IMR-90 (cell line): Measurements from ENCODE around the gene PCDHB12. TPM values are rescaled to one million over a fixed set of nuclear protein-coding genes. Genes with fewer than 3 reads are reported as not detected.
A peak's percentile ranks its signal among the peaks of the same experiment; 100 is the strongest.

Source experiments
- ATAC-seq: fragments of 200-7000 bp; cut with Tn5 transposase; 2 replicates; pipeline ENCODE4 v1.9.1; 2020; ENCODE audit warnings: low read depth, mild to moderate bottlenecking, moderate library complexity
- BruUV-seq: library from RNA; stranded (reverse); fragments of 400-500 nt; replicated peaks from 2 replicates; lab custom pipeline; 2021; lab: Mats Ljungman, UMichigan
- CTCF ChIA-PET: fragments of 300-600 bp; formaldehyde crosslinking; extraction: SDS; loops from one replicate; lab custom pipeline; 2021; ENCODE audit warnings: antibody characterized with exemption; lab: Yijun Ruan, JAX
- POLR2A ChIA-PET: fragments of 300-600 bp; sonication (Branson Sonifier 250); formaldehyde crosslinking; loops from one replicate; lab custom pipeline; 2022; ENCODE audit warnings: antibody characterized with exemption; ENCODE audit not compliant: unreplicated experiment; lab: Charles Lee
- DNase-seq: peaks from one replicate; pipeline ENCODE4 v3.0.0; 2013
- H2AFZ ChIP-seq: replicated peaks from 2 replicates; pipeline ENCODE3; 2013; ENCODE audit warnings: low read length, mild to moderate bottlenecking; ENCODE audit not compliant: poor library complexity
- H2AK5ac ChIP-seq: 2 replicates; pipeline ENCODE4 v1.6.1; 2013; ENCODE audit warnings: low read depth, low read length, inconsistent platforms
- H2AK9ac ChIP-seq: replicated peaks from 2 replicates; pipeline ENCODE3; 2013; ENCODE audit warnings: mild to moderate bottlenecking, low read depth, low read length, moderate library complexity; ENCODE audit not compliant: poor library complexity
- H2BK120ac ChIP-seq: 2 replicates; pipeline ENCODE4 v1.6.1; 2013; ENCODE audit warnings: low read depth, low read length, inconsistent platforms
- H2BK15ac ChIP-seq: 3 replicates; pipeline ENCODE4 v1.6.1; 2013; ENCODE audit warnings: low read depth, low read length, inconsistent platforms
- H2BK20ac ChIP-seq: 2 replicates; pipeline ENCODE4 v1.6.1; 2013; ENCODE audit warnings: low read depth, mild to moderate bottlenecking, inconsistent platforms, low read length, moderate library complexity
- H2BK5ac ChIP-seq: 2 replicates; pipeline ENCODE4 v1.6.1; 2013; ENCODE audit warnings: mild to moderate bottlenecking, low read depth, low read length, inconsistent platforms; ENCODE audit not compliant: poor library complexity, severe bottlenecking
- H3K14ac ChIP-seq: replicated peaks from 2 replicates; pipeline ENCODE4 v1.6.1; 2013; ENCODE audit warnings: low read depth, low read length, inconsistent platforms
- H3K18ac ChIP-seq: 2 replicates; pipeline ENCODE4 v1.6.1; 2013; ENCODE audit warnings: low read depth, low read length, control low read depth
- H3K23ac ChIP-seq: 2 replicates; pipeline ENCODE4 v1.6.1; 2013; ENCODE audit warnings: low read depth, low read length, inconsistent platforms
- H3K27ac ChIP-seq: 2 replicates; pipeline ENCODE4 v1.5.1; 2013; ENCODE audit warnings: mild to moderate bottlenecking, control low read depth, low read length; ENCODE audit not compliant: insufficient read depth
- H3K27me3 ChIP-seq: 2 replicates; pipeline ENCODE4 v1.6.1; 2013; ENCODE audit warnings: low read length; ENCODE audit not compliant: control insufficient read depth, insufficient read depth
- H3K36me3 ChIP-seq: 2 replicates; pipeline ENCODE4 v1.6.1; 2013; ENCODE audit warnings: low read length, mixed read lengths; ENCODE audit not compliant: control insufficient read depth, insufficient read depth
- H3K4ac ChIP-seq: 2 replicates; pipeline ENCODE4 v1.6.1; 2013; ENCODE audit warnings: low read depth, low read length, inconsistent platforms
- H3K4me1 ChIP-seq: 2 replicates; pipeline ENCODE4 v1.6.1; 2013; ENCODE audit warnings: low read length, mixed read lengths; ENCODE audit not compliant: control insufficient read depth, insufficient read depth
- H3K4me2 ChIP-seq: 2 replicates; pipeline ENCODE4 v1.6.1; 2013; ENCODE audit warnings: low read depth, mild to moderate bottlenecking, control low read depth, low read length, moderate library complexity
- H3K4me3 ChIP-seq: 2 replicates; pipeline ENCODE4 v1.5.1; 2013; ENCODE audit warnings: low read depth, mild to moderate bottlenecking, control low read depth, low read length, moderate library complexity; ENCODE audit not compliant: insufficient read depth
- H3K56ac ChIP-seq: 2 replicates; pipeline ENCODE4 v1.6.1; 2013; ENCODE audit warnings: low read length, inconsistent platforms; ENCODE audit not compliant: insufficient read depth; ENCODE audit errors: extremely low read depth
- H3K79me1 ChIP-seq, 2 experiments: 2 replicates each; pipeline ENCODE4 v1.6.1; 2013; ENCODE audit warnings: low read length in 2 of 2, inconsistent platforms in 1 of 2, low read depth in 1 of 2
- H3K9ac ChIP-seq: 2 replicates; pipeline ENCODE4 v1.6.1; 2013; ENCODE audit warnings: low read depth, low read length, control low read depth
- H3K9me1 ChIP-seq: 2 replicates; pipeline ENCODE4 v1.6.1; 2013; ENCODE audit warnings: low read length, inconsistent platforms; ENCODE audit not compliant: insufficient read depth
- H3K9me3 ChIP-seq: 2 replicates; pipeline ENCODE4 v1.6.1; 2013; ENCODE audit warnings: low read length; ENCODE audit not compliant: control insufficient read depth, insufficient read depth
- H4K20me1 ChIP-seq: 2 replicates; pipeline ENCODE4 v1.6.1; 2013; ENCODE audit warnings: low read length, inconsistent platforms; ENCODE audit not compliant: insufficient read depth
- H4K5ac ChIP-seq: 2 replicates; pipeline ENCODE4 v1.6.1; 2013; ENCODE audit warnings: mild to moderate bottlenecking, low read depth, low read length, control low read depth
- H4K8ac ChIP-seq, 2 experiments: 2 replicates each; pipeline ENCODE4 v1.6.1; 2013; ENCODE audit warnings: low read depth in 2 of 2, low read length in 2 of 2, control low read depth in 1 of 2, inconsistent platforms in 1 of 2
- H4K91ac ChIP-seq: 2 replicates; pipeline ENCODE4 v1.6.1; 2013; ENCODE audit warnings: low read depth, low read length, inconsistent platforms; ENCODE audit not compliant: insufficient read depth
- CTCF ChIP-seq: conservative IDR thresholded peaks from 2 replicates; pipeline ENCODE4 v1.5.1; 2012; ENCODE audit warnings: mild to moderate bottlenecking, low read depth, low read length, improper control_type of control experiment
- ELK1 ChIP-seq: fragments of 150-350 bp; IDR thresholded peaks from 2 replicates; pipeline ENCODE4 v1.6.1; 2016; ENCODE audit warnings: low read depth, mild to moderate bottlenecking, low read length, moderate library complexity, borderline replicate concordance
- POLR2A ChIP-seq: IDR thresholded peaks from 2 replicates; pipeline ENCODE4 v1.6.1; 2012; ENCODE audit warnings: mild to moderate bottlenecking, low read depth, low read length
- RAD21 ChIP-seq: IDR thresholded peaks from 2 replicates; pipeline ENCODE4 v1.6.1; 2012; ENCODE audit warnings: low read length, improper control_type of control experiment
- WGBS, 2 experiments: methylation state at CpG; one replicate each; pipeline versions ENCODE4 v1.1.5 to v1.1.7; 2013; ENCODE audit warnings: missing lambda C conversion rate in 2 of 2; ENCODE audit not compliant: insufficient read length in 1 of 2; ENCODE audit errors: extremely low coverage in 2 of 2; 5-methylcytosine and 5-hydroxymethylcytosine counted together
- dilution Hi-C: fragments of 300-500 bp; cut with HindIII; formaldehyde crosslinking; loops from one replicate; pipeline ENCODE4 v1.14.3; 2018; ENCODE audit warnings: low sequenced_read_pairs; ENCODE audit not compliant: unreplicated experiment
- in situ Hi-C: fragments of 300-500 bp; cut with MboI; formaldehyde crosslinking; loops from 3 replicates; pipeline ENCODE4 v1.14.3; 2019; ENCODE audit warnings: low sequenced_read_pairs, inconsistent platforms, mixed read lengths
- intact Hi-C: fragments of 100-400 bp; cut with micrococcal nuclease; formaldehyde crosslinking; loops from 2 replicates; pipeline ENCODE4 v1.10.0; 2022
- polyA plus RNA-seq, 3 experiments: library from polyadenylated mRNA; depleted of rRNA; stranded (reverse); fragments of >200 nt; gene quantifications; 2 replicates each; pipeline ENCODE4 v1.2.3, GENCODE V29; 2012; ENCODE audit warnings: low replicate concordance in 1 of 3
- total RNA-seq: library from RNA; depleted of rRNA; stranded (reverse); fragments of >200 nt; gene quantifications from 2 replicates; pipeline ENCODE4 v1.2.3, GENCODE V29; 2012

PCDHB12 gene
- total and polyA plus RNA-seq, 2 of the 4 experiments (the other 2 are of a cell fraction), result 0.09 to 0.18 TPM

GRCh38 chr5:141172381-141173204, 35.9 kb upstream of the PCDHB12 start, which contains the start of gene PCDHB7:
Gene PCDHB7 (plus strand): TSS chr5:141172644. CDS start chr5:141172836, 192 bp downstream.
- ChIA-PET POLR2A (no interaction called here), CTCF (no interaction called here)
- H3K27ac ChIP-seq, result no peak within 1 kb of the TSS
- peaks cover 14% of the 10 kb centered on the region; the same call in 1 of the 2 replicates for H3K9me3 ChIP-seq
- H4K5ac ChIP-seq, result peak within 1 kb of the TSS; percentile 77; the same call in 1 of the 2 replicates
- TSS peak; percentile 38 for BruUV-seq
- no peak within 1 kb of the TSS for H3K23ac ChIP-seq
- H3K18ac ChIP-seq, result peak within 1 kb of the TSS; percentile 77; the same call in 1 of the 2 replicates
- H2AFZ ChIP-seq, result no peak within 1 kb of the TSS
- DNase-seq (peak; percentile 26), ATAC-seq (peak; percentile 62)
- H4K8ac ChIP-seq, result no peak within 1 kb of the TSS
- H3K4me3 ChIP-seq, result peak within 1 kb of the TSS; percentile 43
- H3K4ac ChIP-seq, result no peak within 1 kb of the TSS
- H2AK5ac ChIP-seq, result no peak within 1 kb of the TSS
- in situ Hi-C loops (no loop called here), dilution Hi-C loops (no loop called here), intact Hi-C loops (loop anchor here (1.0 kb wide), 1 partner anchor 392 kb away; no protein-coding TSS in a partner anchor)
- H4K91ac ChIP-seq, result no peak within 1 kb of the TSS
- peak within 1 kb of the TSS; percentile 60; the same call in 1 of the 2 replicates for H3K9ac ChIP-seq
- 0% methylated on average over 1 of the region's 20 CpGs; no CpG with 5 or more reads in 1 of the 2 experiments for WGBS, 2 experiments
- no peak within 1 kb of the TSS for H2BK5ac ChIP-seq
- H3K36me3 ChIP-seq, result no peaks in the 10 kb centered on the region
- no peaks in the 10 kb centered on the region for H3K4me1 ChIP-seq
- peak within 1 kb of the TSS; percentile 80 for H3K4me2 ChIP-seq
- H2BK120ac ChIP-seq, result no peak within 1 kb of the TSS
- H2AK9ac ChIP-seq, result no peak within 1 kb of the TSS
- no peak within 1 kb of the TSS for H3K14ac ChIP-seq
- no peaks in the 10 kb centered on the region for H3K79me1 ChIP-seq
- peak; percentile 50 for TF ChIP-seq CTCF
- no peak for TF ChIP-seq ELK1
- no peak for TF ChIP-seq POLR2A
- peak; percentile 42; the same call in 1 of the 2 replicates for TF ChIP-seq RAD21
- no peak within 1 kb of the TSS for H2BK20ac ChIP-seq
- no peaks in the 10 kb centered on the region for H4K20me1 ChIP-seq
- no peaks in the 10 kb centered on the region for H3K9me1 ChIP-seq
- H3K27me3 ChIP-seq, result no peaks in the 10 kb centered on the region
- H3K56ac ChIP-seq, result no peak within 1 kb of the TSS
- no peak within 1 kb of the TSS for H2BK15ac ChIP-seq
